ENCODE measurements around the gene ZIC4. TPM values are rescaled to one million over a fixed set of nuclear protein-coding genes. Genes with fewer than 3 reads are reported as not detected.

Gene ZIC4
- total and polyA plus RNA-seq, 9 of the 15 experiments (the other 6 are each of a cell fraction or from before 2014, with no cell fraction given) = not detected

- TF ChIP-seq CHD7 (IDR thresholded peaks at IDR 0.05; ENCODE audit: low read depth, low read length) (no peak), ETV1 (tag; conservative IDR thresholded peaks at IDR 0.05; ENCODE audit: low read depth) (no peak), SRSF1 (IDR thresholded peaks at IDR 0.05; ENCODE audit: low read depth, low read length) (no peak)
Observed at GRCh38 chr3:147393943-147394883, 12.1 kb downstream of the ZIC4 start (continued).

Data from K562 (cell line).